ENCODE data around the gene MEGF8. TPM values are rescaled to one million over a fixed set of nuclear protein-coding genes. Genes with fewer than 3 reads are reported as not detected.

The MEGF8 gene
- total RNA-seq, 2 experiments from 2014 or later, result 5.2 to 5.3 TPM

DNA sequence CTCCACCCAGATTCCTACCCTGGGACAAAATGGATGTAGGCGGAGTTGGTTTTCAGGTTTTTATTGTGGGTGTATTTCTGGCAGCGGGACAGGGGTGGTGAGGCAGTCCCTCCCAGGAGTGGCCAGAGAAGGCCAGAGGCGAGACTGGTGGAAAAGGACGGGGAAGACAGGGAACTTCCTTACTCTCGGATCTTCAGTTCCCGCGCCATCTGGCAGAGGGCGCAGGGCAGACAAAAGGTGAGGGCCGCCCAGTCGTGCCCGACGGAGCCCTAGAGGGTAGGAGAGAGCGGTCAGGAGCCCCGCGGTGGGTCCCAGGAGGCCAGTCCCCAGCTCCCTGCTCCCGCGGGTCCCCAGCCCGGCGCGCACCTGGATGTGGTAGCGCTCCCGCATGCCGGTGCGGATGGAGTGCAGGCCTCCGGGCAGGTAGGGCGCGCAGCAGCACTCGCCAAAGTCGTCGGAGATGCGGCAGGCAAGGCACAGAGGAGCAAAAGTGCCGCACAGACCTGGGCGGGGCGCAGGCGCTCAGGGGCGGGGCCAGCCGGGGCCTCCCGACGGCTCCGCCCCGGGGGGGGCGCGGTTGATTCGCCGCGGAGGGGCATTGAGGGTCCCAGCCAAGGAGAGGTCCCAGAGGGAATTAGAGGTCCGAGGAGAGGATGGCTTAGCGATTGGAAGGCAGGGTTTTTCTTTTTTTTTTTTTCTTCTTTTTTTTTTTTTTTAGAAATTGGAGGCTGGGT lies 61.7 kb downstream of the MEGF8 start:
- ChIA-PET POLR2A (no interaction called here), CTCF (interaction anchor here (0.6 to 1.9 kb wide), 4 partner anchors 9 to 585 kb away, joined by 3 to 9 read pairs (median 4); partner anchors contain the start of gene PAFAH1B3)
- peak; percentile 81 for DNase-seq
- peak; percentile 98 for ATAC-seq
- no peak overlapping the region for H3K27ac Mint-ChIP-seq
- H3K4me1 Mint-ChIP-seq, result peaks cover 4% of the 10 kb centered on the region
- no peaks in the 10 kb centered on the region for H3K36me3 Mint-ChIP-seq (ENCODE audit: low read depth)
- H3K4me3 Mint-ChIP-seq, result peak overlapping the region; percentile 41
- no peaks in the 10 kb centered on the region for H3K9me3 Mint-ChIP-seq (ENCODE audit: low read depth)
- intact Hi-C loops (cut with DNase I, micrococcal nuclease), result loop anchor here (1.0 to 10.0 kb wide), 3 partner anchors 10 to 48 kb away; no protein-coding TSS in a partner anchor
- peaks cover 36% of the 10 kb centered on the region for H3K27me3 Mint-ChIP-seq

DNA sequence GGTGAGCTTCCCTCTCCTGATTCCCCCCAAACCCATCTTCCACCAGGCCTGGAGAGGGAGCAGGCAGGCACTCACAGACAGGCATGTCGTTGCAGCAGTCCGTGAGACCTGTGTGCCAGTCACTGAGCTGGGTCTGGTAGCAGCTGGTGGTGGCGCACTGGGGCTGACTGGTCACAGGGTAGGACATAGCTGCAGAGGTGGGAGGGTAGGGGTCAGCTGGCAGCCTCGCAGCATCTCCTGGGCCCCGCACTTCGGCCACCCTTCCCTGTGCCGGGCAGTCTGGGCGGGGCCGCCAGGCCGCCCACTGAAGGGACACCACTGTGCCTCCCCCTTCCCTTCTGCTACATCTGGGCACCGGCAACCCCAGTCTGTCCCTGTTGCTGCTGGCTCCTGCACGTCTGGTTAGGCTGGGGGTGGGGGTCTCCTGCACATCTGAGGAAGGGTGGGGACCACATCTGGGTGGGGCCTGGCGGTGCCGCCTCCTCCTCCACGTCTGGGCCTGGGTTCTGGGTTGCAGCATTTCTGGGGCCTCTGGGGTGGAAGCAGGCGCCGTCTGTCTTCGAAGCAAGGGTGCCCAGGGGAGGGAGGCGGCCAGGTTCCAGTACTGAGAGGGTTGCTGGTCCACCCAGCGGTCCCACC lies 63.5 kb downstream of the MEGF8 start:
- POLR2A ChIA-PET, result no interaction called here
- no peaks in the 10 kb centered on the region for H3K9me3 Mint-ChIP-seq (ENCODE audit: low read depth)
- peaks cover 4% of the 10 kb centered on the region for H3K4me1 Mint-ChIP-seq
- intact Hi-C loops (cut with DNase I, micrococcal nuclease), result loop anchor here in 1 of 2 experiments (10.0 kb wide), 1 partner anchor 46 kb away; no protein-coding TSS in a partner anchor
- H3K36me3 Mint-ChIP-seq (ENCODE audit: low read depth), result no peaks in the 10 kb centered on the region
- DNase-seq, result no peak
- H3K27me3 Mint-ChIP-seq, result peaks cover 27% of the 10 kb centered on the region
- no peak for ATAC-seq
- H3K4me3 Mint-ChIP-seq, result no peak overlapping the region
- CTCF ChIA-PET, result no interaction called here
- no peak overlapping the region for H3K27ac Mint-ChIP-seq

DNA sequence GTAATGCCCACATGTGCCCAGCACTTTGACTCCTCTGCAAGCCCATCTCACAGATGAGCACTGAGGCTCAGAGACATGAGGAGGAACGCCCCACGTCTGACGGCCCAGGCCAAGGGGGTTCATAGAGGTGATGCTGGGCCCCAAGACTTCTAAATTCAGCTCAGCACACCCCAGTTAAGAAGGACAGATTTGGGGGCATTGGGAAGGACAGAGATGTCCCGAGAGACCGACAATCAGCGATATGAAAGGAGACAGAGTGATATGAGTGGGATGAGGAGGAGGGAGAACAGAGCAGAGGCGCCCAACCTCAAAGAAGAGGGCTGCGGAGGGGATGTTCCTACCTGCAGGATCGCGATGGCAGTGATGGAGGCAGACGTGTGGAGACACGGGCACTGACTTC lies 64.5 kb downstream of the MEGF8 start, which contains the start of gene CNFN:
TSS of gene CNFN (minus strand) at position 399 of the 400 bp plus-strand sequence. CDS start 1,260 bp downstream, outside the sequence.
- ATAC-seq (no peak), DNase-seq (no peak)
- Mint-ChIP-seq H3K27me3 (peaks cover 27% of the 10 kb centered on the region), H3K4me1 (peaks cover 4% of the 10 kb centered on the region), H3K9me3 (ENCODE audit: low read depth) (no peaks in the 10 kb centered on the region), H3K4me3 (no peak within 1 kb of the TSS), H3K27ac (no peak within 1 kb of the TSS), H3K36me3 (ENCODE audit: low read depth) (no peaks in the 10 kb centered on the region)
- ChIA-PET POLR2A (no interaction called here), CTCF (no interaction called here)
- intact Hi-C loops (cut with DNase I, micrococcal nuclease), result loop anchor here in 1 of 2 experiments (10.0 kb wide), 1 partner anchor 45 kb away; no protein-coding TSS in a partner anchor

DNA sequence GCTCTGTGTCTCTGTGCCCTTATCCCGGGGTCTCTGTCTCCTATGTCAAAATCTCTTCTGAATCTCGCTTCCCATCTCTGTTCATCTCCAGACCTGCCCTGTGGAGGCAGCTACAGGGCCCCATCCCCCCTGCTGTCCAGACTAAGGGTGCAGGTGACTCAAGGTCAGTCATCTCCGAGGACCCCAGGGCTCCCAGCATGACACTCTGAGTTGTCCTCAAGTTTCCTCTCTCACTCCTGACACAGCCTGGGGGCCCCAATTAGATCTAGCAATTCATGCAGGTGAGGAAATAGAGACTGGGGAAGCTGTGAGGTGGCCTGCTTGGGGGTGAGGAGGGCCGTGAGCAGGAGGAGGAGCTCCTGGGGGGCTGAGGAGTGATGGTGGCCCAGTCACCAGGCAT lies 66.7 kb downstream of the MEGF8 start:
- no peak for ATAC-seq
- POLR2A ChIA-PET, result no interaction called here
- no peaks in the 10 kb centered on the region for H3K36me3 Mint-ChIP-seq (ENCODE audit: low read depth)
- intact Hi-C loops (cut with DNase I, micrococcal nuclease), result no loop called here
- H3K4me3 Mint-ChIP-seq, result no peak overlapping the region
- no peak for DNase-seq
- no peaks in the 10 kb centered on the region for H3K9me3 Mint-ChIP-seq (ENCODE audit: low read depth)
- peaks cover 17% of the 10 kb centered on the region for H3K27me3 Mint-ChIP-seq
- CTCF ChIA-PET, result interaction anchor here (0.5 to 0.6 kb wide), 2 partner anchors 76 to 136 kb away, joined by 3 read pairs; partner anchors contain the start of gene CEACAM1
- H3K27ac Mint-ChIP-seq, result no peak overlapping the region
- peaks cover 4% of the 10 kb centered on the region for H3K4me1 Mint-ChIP-seq

DNA sequence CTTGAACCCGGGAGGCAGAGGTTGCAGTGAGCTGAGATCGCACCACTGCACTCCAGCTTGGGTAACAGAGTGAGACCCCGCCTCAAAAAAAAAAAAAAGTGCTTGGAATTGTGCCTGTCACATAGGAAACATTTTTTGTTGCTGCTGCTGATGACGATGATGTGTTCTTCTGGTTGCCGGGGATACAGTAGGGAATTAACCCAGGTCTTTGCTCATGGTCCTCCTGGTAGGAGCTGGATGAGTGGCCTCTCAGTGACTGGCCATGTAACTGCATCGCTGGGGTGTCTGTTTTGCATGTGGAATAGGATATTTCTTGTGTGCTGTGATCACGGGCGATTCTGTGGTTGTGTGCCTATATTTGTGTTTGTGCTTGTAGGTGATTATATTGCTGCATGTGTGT lies 69.3 kb downstream of the MEGF8 start:
- no peak overlapping the region for H3K27ac Mint-ChIP-seq
- no peak for DNase-seq
- ATAC-seq, result no peak
- intact Hi-C loops (cut with DNase I, micrococcal nuclease), result loop anchor here in 1 of 2 experiments (5.0 kb wide), 1 partner anchor 272 kb away; no protein-coding TSS in a partner anchor
- H3K4me3 Mint-ChIP-seq, result no peak overlapping the region
- CTCF ChIA-PET, result interaction anchor here (0.6 to 2.1 kb wide), 2 partner anchors 8 to 1462 kb away, joined by 3 to 5 read pairs; no protein-coding TSS in a partner anchor
- H3K27me3 Mint-ChIP-seq, result peaks cover 8% of the 10 kb centered on the region
- POLR2A ChIA-PET, result interaction anchor here (0.6 kb wide), 1 partner anchor 44 kb away, joined by 4 read pairs; no protein-coding TSS in a partner anchor
- no peaks in the 10 kb centered on the region for H3K9me3 Mint-ChIP-seq (ENCODE audit: low read depth)
- H3K36me3 Mint-ChIP-seq (ENCODE audit: low read depth), result no peaks in the 10 kb centered on the region
- peaks cover 13% of the 10 kb centered on the region for H3K4me1 Mint-ChIP-seq

DNA sequence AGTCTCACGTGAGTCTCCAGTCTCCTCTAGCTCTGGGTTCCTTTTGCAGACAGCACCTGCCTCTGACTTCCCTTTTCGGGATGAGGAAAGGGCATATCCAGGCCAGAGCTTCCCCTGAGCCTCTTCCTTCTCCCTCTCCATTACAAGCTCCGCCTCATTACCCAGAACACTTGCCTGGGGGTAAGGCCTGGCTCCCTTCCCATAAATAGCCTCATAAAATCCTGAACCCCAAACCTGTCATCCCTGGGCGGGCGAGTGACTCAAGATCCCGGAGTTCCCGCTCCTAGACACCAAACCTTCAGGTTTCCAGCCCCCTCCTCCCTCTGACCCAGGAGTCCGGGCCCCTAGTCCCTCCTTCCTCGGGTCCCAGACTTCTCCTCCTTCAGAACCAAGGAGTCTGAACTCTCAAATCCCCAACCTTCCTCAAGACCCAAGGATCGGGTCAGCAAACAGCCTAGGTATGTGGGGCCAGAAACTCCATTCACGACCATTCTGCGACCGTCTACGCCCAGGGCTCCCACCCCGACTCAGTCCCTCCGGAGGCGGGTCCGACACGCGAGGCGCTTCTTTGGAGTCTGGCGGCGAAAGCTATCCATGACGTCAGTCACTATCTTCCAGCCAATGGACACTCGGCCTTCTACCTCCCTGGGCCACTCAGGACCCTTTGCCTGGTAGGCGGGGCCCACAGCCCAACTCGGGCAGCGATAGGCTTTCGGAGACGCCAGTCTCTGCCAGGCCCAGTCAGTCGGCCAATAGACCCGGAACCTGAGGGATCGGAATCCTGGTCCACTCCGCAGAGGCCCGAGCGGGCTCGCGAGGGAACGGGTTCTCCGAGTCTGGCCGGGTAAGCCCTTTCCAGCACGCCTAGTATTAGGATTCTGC lies 71.2 kb downstream of the MEGF8 start:
- DNase-seq, result peak; percentile 97
- intact Hi-C loops (cut with DNase I, micrococcal nuclease), result loop anchor here (1.0 to 5.0 kb wide), 8 partner anchors 9 to 321 kb away; partner anchors contain the start of genes DEDD2 (in 1 of the 2), MEGF8 (in 1 of the 2) and POU2F2 (in 1 of the 2)
- Mint-ChIP-seq H3K4me1 (peaks cover 18% of the 10 kb centered on the region), H3K9me3 (ENCODE audit: low read depth) (no peaks in the 10 kb centered on the region), H3K36me3 (ENCODE audit: low read depth) (peaks cover 2% of the 10 kb centered on the region), H3K27ac (peak overlapping the region; percentile 90), H3K27me3 (peaks cover 2% of the 10 kb centered on the region), H3K4me3 (peak overlapping the region; percentile 88)
- ChIA-PET POLR2A (interaction anchor here (0.5 to 1.5 kb wide), 4 partner anchors 13 to 1097 kb away, joined by 3 to 6 read pairs (median 4); no protein-coding TSS in a partner anchor), CTCF (interaction anchor here (0.6 to 2.1 kb wide), 11 partner anchors 10 to 400 kb away, joined by 3 to 8 read pairs (median 3); no protein-coding TSS in a partner anchor)
- ATAC-seq, result peak; percentile 99

DNA sequence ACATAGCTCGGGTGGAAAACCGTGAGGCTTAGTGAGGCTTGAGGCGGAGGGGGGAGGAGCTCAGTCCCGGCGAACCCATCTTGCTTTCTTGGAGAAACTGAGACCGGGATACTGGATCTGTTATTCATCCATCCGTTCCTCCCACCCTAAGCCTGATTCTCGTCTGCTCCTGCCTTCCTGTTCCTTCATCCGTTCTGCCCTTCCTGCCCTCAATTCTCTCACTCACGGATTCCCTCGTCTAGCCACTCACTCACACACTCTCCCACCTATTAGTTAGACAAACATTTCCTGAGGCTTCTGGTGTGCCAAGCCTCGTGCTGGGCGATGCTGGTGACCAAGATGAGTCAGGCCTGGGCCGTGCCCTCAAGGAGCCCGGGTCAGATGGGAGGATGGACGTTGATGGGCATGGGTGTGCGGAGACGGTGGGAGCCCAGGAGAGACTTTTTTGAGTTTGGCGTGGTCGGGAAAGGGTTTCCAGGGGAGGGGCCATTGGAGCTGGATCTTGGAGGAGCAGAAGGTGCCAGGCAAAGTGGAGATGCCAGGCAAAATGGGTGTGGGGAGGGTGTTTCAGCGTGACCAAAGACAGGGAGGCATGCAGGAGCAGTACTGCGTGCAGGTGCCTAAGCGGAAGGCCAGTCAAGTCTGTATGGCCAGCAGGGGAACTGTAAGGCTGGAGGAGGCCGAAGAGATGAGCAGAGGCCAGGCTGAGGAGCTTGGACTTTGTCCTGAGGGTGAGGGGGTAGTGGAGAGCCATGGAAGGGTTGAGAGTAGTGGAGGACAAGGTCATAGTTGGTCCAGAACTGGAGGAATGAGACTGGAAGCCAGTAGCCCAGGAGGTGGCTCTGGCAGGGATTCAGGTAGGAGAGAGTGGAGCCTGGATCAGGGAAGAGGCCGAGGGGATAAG lies 72.1 kb downstream of the MEGF8 start:
- peaks cover 2% of the 10 kb centered on the region for H3K36me3 Mint-ChIP-seq (ENCODE audit: low read depth)
- peak overlapping the region; percentile 88 for H3K4me3 Mint-ChIP-seq
- DNase-seq, result peak; percentile 28
- ChIA-PET POLR2A (interaction anchor here (1.0 to 1.5 kb wide), 2 partner anchors 14 to 26 kb away, joined by 3 to 5 read pairs; no protein-coding TSS in a partner anchor), CTCF (interaction anchor here (0.6 to 1.9 kb wide), 7 partner anchors 12 to 401 kb away, joined by 3 to 8 read pairs (median 3); no protein-coding TSS in a partner anchor)
- H3K27ac Mint-ChIP-seq, result peak overlapping the region; percentile 90
- peaks cover 27% of the 10 kb centered on the region for H3K4me1 Mint-ChIP-seq
- no peaks in the 10 kb centered on the region for H3K9me3 Mint-ChIP-seq (ENCODE audit: low read depth)
- intact Hi-C loops (cut with DNase I, micrococcal nuclease), result loop anchor here (1.0 to 5.0 kb wide), 8 partner anchors 10 to 322 kb away; partner anchors contain the start of genes DEDD2 (in 1 of the 2), MEGF8 (in 1 of the 2) and POU2F2 (in 1 of the 2)
- peak; percentile 3 for ATAC-seq
- no peaks in the 10 kb centered on the region for H3K27me3 Mint-ChIP-seq

DNA sequence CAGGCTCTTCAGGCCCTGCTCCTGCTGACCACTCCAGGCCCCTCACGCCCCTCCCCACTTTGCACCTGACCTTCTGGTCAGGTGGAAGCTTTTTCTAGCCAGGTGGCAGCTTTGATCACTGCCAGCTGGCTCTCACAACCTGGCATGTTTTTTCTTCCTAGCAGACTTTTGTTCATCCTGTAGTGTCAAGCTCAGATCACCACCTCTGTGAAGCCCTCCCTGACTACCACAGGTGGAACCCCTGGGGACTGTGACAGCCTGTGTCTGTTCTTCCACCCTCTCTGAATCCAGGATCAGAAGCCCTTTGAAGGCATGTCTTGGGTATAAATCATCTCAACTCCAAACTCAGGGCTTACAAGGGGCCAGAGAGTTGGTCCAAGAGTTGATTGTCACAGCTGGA lies 75.0 kb downstream of the MEGF8 start:
- H3K4me3 Mint-ChIP-seq, result no peak overlapping the region

DNA sequence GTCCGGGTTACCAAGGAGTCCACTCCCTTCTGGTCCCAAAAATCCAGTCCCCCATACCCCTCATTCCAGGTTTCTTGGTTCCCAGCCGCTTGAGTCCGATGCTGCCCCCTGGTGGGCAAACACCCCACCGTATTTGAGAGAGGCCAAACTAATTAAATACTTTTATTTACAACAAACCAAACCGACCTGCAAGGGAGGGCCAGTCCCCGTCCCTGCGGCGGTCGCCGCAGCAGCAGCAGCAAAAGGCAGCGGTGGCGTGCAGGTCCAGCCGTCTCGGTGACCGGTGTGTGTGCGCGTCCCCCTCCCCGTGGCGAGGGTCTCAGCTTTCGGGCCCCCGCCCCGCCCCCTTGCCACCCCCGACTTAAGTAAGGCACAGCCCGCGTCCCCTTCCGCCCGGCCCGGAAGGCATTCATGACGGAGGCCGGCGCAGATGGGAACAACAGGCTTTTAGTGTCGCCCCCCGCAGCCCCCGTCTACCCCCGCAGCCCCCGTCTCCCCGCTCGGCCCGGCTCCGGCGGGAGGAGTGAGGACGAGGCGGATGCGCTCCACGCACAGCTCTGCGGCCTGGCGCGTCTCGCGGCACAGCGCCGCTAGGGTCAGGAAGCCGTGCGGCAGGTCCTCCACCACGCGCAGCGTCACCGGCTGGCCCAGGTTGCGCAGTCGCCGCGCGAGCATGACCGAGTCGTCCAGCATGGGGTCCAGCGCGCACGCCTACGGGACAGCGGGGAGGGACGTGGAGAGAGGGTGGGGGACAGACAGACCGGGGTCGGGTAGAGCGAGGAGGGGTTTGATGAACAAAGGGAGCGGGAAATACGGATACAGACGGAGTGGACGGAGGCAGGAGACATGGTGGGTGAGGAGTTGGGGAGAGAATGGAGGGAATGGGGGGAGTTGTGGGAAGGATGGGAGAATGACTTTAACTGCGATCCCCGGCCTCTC lies 76.2 kb downstream of the MEGF8 start:
- ChIA-PET CTCF (interaction anchor here (0.6 to 2.6 kb wide), 14 partner anchors 15 to 269 kb away, joined by 3 to 9 read pairs (median 4); partner anchors contain the start of gene POU2F2), POLR2A (interaction anchor here (0.6 to 1.3 kb wide), 2 partner anchors 22 to 45 kb away, joined by 4 to 7 read pairs; no protein-coding TSS in a partner anchor)
- peak; percentile 53 for ATAC-seq
- intact Hi-C loops (cut with DNase I, micrococcal nuclease), result loop anchor here in 1 of 2 experiments (1.0 kb wide), 1 partner anchor 268 kb away; no protein-coding TSS in a partner anchor
- Mint-ChIP-seq H3K27ac (peak overlapping the region; percentile 25), H3K27me3 (no peaks in the 10 kb centered on the region), H3K4me3 (peak overlapping the region; percentile 71), H3K36me3 (ENCODE audit: low read depth) (peaks cover 11% of the 10 kb centered on the region), H3K4me1 (peaks cover 24% of the 10 kb centered on the region), H3K9me3 (ENCODE audit: low read depth) (no peaks in the 10 kb centered on the region)
- peak; percentile 84 for DNase-seq

More for the DNA sequence above, 75.0 kb downstream of the MEGF8 start:
- Mint-ChIP-seq H3K27ac (no peak overlapping the region), H3K27me3 (no peaks in the 10 kb centered on the region), H3K4me1 (peaks cover 27% of the 10 kb centered on the region), H3K9me3 (ENCODE audit: low read depth) (no peaks in the 10 kb centered on the region), H3K36me3 (ENCODE audit: low read depth) (peaks cover 11% of the 10 kb centered on the region)
- DNase-seq (no peak), ATAC-seq (no peak)
- POLR2A ChIA-PET, result interaction anchor here (1.3 kb wide), 1 partner anchor 23 kb away, joined by 4 read pairs; no protein-coding TSS in a partner anchor
- intact Hi-C loops (cut with DNase I, micrococcal nuclease), result no loop called here
- CTCF ChIA-PET, result interaction anchor here (0.6 to 2.6 kb wide), 15 partner anchors 14 to 1056 kb away, joined by 3 to 9 read pairs (median 4); partner anchors contain the start of gene POU2F2

All from activated CD4-positive, alpha-beta T cell treated with anti-CD3 and anti-CD28 coated beads for 36 hours (primary cell).